Body of pancreas (tissue), 4 donors: ENCODE results near the gene CAMTA1. TPM values are rescaled to one million over a fixed set of nuclear protein-coding genes. Genes with fewer than 3 reads are reported as not detected.

Experiments used
- ATAC-seq: fragments of 150-250 bp; one replicate; pipeline ENCODE4 v1.9.1; 2016
- DNase-seq, 4 donors: peaks; one replicate each; pipeline ENCODE4 v3.0.0-alpha.2; 2019
- H3K27ac ChIP-seq, 4 donors: fragments of 200-600 bp; sonication (generic); 1 replicate in 3 of 4; 2 replicates in 1 of 4; pipeline versions ENCODE4 v1.5.1 to v1.6.1; 2016 to 2019; ENCODE audit warnings: mild to moderate bottlenecking in 1 of 4, mixed read lengths in 1 of 4, moderate library complexity in 1 of 4
- H3K27me3 ChIP-seq, 2 donors: fragments of 200-600 bp; sonication (generic); one replicate each; pipeline ENCODE4 v1.6.0; 2016; ENCODE audit warnings: mild to moderate bottlenecking in 1 of 2
- H3K36me3 ChIP-seq, 2 donors: fragments of 200-600 bp; sonication (generic); replicated peaks in 1 of 2; 2 replicates each; pipeline ENCODE4 v1.5.1; 2016; ENCODE audit warnings: low read depth in 2 of 2; ENCODE audit not compliant: insufficient read depth in 1 of 2
- H3K4me1 ChIP-seq: fragments of 200-600 bp; sonication (generic); one replicate; pipeline ENCODE4 v1.6.0; 2016
- H3K4me3 ChIP-seq, 2 donors: fragments of 200-600 bp; sonication (generic); 1 replicate in 1 of 2; 2 replicates in 1 of 2; pipeline ENCODE4 v1.5.1; 2016 to 2019
- H3K9me3 ChIP-seq, 3 donors: fragments of 200-600 bp; sonication (generic); 1 replicate in 2 of 3; 2 replicates in 1 of 3; pipeline ENCODE4 v1.5.1; 2016
- POLR2A ChIP-seq, 3 donors: fragments of 450-650 bp; IDR thresholded peaks; one replicate each; pipeline ENCODE4 v1.6.1; 2016; ENCODE audit warnings: antibody characterized with exemption in 3 of 3, mild to moderate bottlenecking in 2 of 3
- WGBS, 2 donors: methylation state at CpG; one replicate each; pipeline ENCODE4 v1.1.5; 2017; 5-methylcytosine and 5-hydroxymethylcytosine counted together
- intact Hi-C: fragments of 100-400 bp; cut with DNase I; formaldehyde crosslinking; loops from one replicate; pipeline ENCODE4 v1.15.1; 2023
- total RNA-seq, 2 donors: library from RNA; depleted of rRNA; stranded (reverse); fragments of >200 nt; gene quantifications; one replicate each; pipeline ENCODE4 v1.1.0, GENCODE V29; 2016
- TF ChIP-seq, protein P1 (sequence below), 7 experiments: fragments of 450-650 bp in 4 of 7; fragments of 200-600 bp in 3 of 7; sonication (generic) in 3 of 7; IDR thresholded peaks; one replicate each; pipeline ENCODE4 v1.5.1; 2016 to 2019; ENCODE audit warnings: antibody characterized with exemption in 7 of 7

The CAMTA1 gene
- total RNA-seq, 2 donors from 2014 or later: 36.3 to 59.7 TPM

GRCh38 chr1:6979003-6979613 is 193.9 kb downstream of the CAMTA1 start:
- H3K36me3 ChIP-seq: no peaks in the 10 kb centered on the region
- TF ChIP-seq POLR2A (IDR thresholded peaks at IDR 0.05): no peak
- TF ChIP-seq, protein P1, sequence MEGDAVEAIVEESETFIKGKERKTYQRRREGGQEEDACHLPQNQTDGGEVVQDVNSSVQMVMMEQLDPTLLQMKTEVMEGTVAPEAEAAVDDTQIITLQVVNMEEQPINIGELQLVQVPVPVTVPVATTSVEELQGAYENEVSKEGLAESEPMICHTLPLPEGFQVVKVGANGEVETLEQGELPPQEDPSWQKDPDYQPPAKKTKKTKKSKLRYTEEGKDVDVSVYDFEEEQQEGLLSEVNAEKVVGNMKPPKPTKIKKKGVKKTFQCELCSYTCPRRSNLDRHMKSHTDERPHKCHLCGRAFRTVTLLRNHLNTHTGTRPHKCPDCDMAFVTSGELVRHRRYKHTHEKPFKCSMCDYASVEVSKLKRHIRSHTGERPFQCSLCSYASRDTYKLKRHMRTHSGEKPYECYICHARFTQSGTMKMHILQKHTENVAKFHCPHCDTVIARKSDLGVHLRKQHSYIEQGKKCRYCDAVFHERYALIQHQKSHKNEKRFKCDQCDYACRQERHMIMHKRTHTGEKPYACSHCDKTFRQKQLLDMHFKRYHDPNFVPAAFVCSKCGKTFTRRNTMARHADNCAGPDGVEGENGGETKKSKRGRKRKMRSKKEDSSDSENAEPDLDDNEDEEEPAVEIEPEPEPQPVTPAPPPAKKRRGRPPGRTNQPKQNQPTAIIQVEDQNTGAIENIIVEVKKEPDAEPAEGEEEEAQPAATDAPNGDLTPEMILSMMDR (IDR thresholded peaks at IDR 0.05): no peak
- no peak overlapping the region for H3K4me3 ChIP-seq
- 69 to 73% methylated on average over 4 to 5 of the region's 5 CpGs for WGBS, 2 donors
- intact Hi-C loops: no loop called here
- no peaks in the 10 kb centered on the region for H3K9me3 ChIP-seq
- no peaks in the 10 kb centered on the region for H3K27me3 ChIP-seq
- no peak overlapping the region for H3K27ac ChIP-seq
- H3K4me1 ChIP-seq: no peaks in the 10 kb centered on the region
- ATAC-seq (no peak), DNase-seq (no peak)

- intact Hi-C loops: no loop called here
- DNase-seq (no peak), ATAC-seq (no peak)
- no peaks in the 10 kb centered on the region for H3K4me1 ChIP-seq
- no peaks in the 10 kb centered on the region for H3K27me3 ChIP-seq
- no peak for TF ChIP-seq POLR2A (IDR thresholded peaks at IDR 0.05)
- TF ChIP-seq, protein P1 (IDR thresholded peaks at IDR 0.05): no peak
- no peaks in the 10 kb centered on the region for H3K36me3 ChIP-seq
- H3K27ac ChIP-seq: no peak overlapping the region
- H3K9me3 ChIP-seq: no peaks in the 10 kb centered on the region
- no peak overlapping the region for H3K4me3 ChIP-seq
Observed at GRCh38 chr1:6981595-6981994, 196.3 kb downstream of the CAMTA1 start.

- WGBS, 2 donors: 70 to 89% methylated on average over 7 to 9 of the region's 9 CpGs
- H3K4me1 ChIP-seq: no peaks in the 10 kb centered on the region
- DNase-seq: no peak
- H3K27me3 ChIP-seq: no peaks in the 10 kb centered on the region
- no peak for ATAC-seq
- no peak overlapping the region for H3K4me3 ChIP-seq
- intact Hi-C loops: no loop called here
- no peaks in the 10 kb centered on the region for H3K9me3 ChIP-seq
- no peaks in the 10 kb centered on the region for H3K36me3 ChIP-seq
- TF ChIP-seq, protein P1 (IDR thresholded peaks at IDR 0.05): no peak
- no peak for TF ChIP-seq POLR2A (IDR thresholded peaks at IDR 0.05)
- H3K27ac ChIP-seq: no peak overlapping the region
Observed at GRCh38 chr1:6982443-6982842, 197.2 kb downstream of the CAMTA1 start.

DNA sequence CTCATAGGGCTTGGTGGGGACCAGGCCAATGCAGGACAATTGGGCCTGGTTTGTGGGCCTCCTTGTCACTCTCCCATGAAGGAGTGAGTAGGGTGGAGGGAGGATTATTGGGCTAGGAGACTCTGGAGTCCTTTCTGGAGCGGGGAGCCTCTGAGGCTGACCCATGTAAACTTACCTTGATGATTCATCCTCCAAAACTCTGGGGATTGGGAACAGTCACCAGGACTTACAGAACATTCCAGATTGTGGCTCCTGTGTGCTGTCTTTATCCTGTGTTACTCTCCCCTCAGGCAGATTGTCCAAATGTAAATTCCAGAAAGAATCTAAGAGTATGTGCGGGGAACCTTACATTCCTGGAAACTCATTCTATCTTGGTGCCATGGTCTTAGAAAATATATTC is 197.6 kb downstream of the CAMTA1 start:
- H3K36me3 ChIP-seq: no peaks in the 10 kb centered on the region
- H3K27me3 ChIP-seq: peaks cover 0 to 3% of the 10 kb centered on the region in 2 donors
- TF ChIP-seq POLR2A (IDR thresholded peaks at IDR 0.05): no peak
- TF ChIP-seq, protein P1 (IDR thresholded peaks at IDR 0.05): no peak
- ATAC-seq (no peak), DNase-seq (no peak)
- intact Hi-C loops: no loop called here
- 92 to 100% methylated on average over 2 of the region's 2 CpGs for WGBS, 2 donors
- H3K9me3 ChIP-seq: no peaks in the 10 kb centered on the region
- H3K4me3 ChIP-seq: no peak overlapping the region
- H3K27ac ChIP-seq: no peak overlapping the region
- H3K4me1 ChIP-seq: no peaks in the 10 kb centered on the region

DNA sequence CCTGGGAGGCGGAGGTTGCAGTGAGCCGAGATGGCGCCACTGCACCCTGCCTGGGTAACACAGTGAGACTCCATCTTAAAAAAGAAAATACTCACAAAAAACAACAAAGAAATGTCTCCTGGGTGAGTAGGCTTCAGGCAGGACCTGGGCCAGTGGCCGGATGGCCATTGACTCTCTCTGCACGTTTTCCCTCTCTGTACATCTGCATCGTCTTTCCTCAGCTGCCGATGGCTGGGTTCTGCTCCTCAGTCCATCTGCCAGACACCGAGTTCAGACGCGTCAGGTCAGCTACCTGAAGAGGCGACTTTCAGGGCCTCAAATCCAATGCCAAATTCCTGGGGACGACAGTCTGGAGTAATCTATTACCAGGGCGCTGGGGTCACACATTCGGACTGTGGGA is 199.3 kb downstream of the CAMTA1 start:
- Histone ChIP-seq H3K4me3 (no peak overlapping the region), H3K9me3 (no peaks in the 10 kb centered on the region), H3K4me1 (no peaks in the 10 kb centered on the region), H3K36me3 (no peaks in the 10 kb centered on the region), H3K27me3 (peaks cover 0 to 4% of the 10 kb centered on the region in 2 donors), H3K27ac (no peak overlapping the region)
- WGBS, 2 donors: 69 to 83% methylated on average over 14 of the region's 14 CpGs
- TF ChIP-seq, protein P1 (IDR thresholded peaks at IDR 0.05): no peak
- TF ChIP-seq POLR2A (IDR thresholded peaks at IDR 0.05): no peak
- intact Hi-C loops: no loop called here
- DNase-seq (no peak), ATAC-seq (no peak)
